Kidney (tissue), 14 donors: ENCODE results near the gene ATF7. TPM values are rescaled to one million over a fixed set of nuclear protein-coding genes. Genes with fewer than 3 reads are reported as not detected.
"Not testable (repeated sequence)": the region's sequence is repeated elsewhere in the genome, so short reads cannot be mapped to it uniquely, and the experiment has no call there.

ENCODE experiments used
- DNase-seq, 5 donors: peaks; one replicate each; pipeline ENCODE4 v3.0.0-alpha.2; 2013 to 2020
- FAIRE-seq: peaks from 2 replicates; lab custom pipeline; 2012; peaks lifted over from hg19 to GRCh38; lab: Jason Lieb, UNC
- H3K27ac ChIP-seq, 2 donors: one replicate each; pipeline ENCODE4 v1.7.0; 2013; ENCODE audit warnings: low read depth in 2 of 2, low read length in 2 of 2, inconsistent platforms in 1 of 2
- H3K27me3 ChIP-seq: one replicate; pipeline ENCODE4 v1.7.1; 2013; ENCODE audit warnings: low read length, inconsistent platforms; ENCODE audit not compliant: control insufficient read depth, insufficient read depth
- H3K36me3 ChIP-seq, 3 donors: one replicate each; pipeline versions ENCODE4 v1.7.0 to v1.7.1; 2013; ENCODE audit warnings: low read length in 3 of 3, control low read depth in 1 of 3, inconsistent platforms in 1 of 3; ENCODE audit not compliant: insufficient read depth in 3 of 3, control insufficient read depth in 2 of 3
- H3K4me1 ChIP-seq, 3 donors: one replicate each; pipeline versions ENCODE4 v1.7.0 to v1.7.1; 2013; ENCODE audit warnings: low read length in 3 of 3, inconsistent platforms in 1 of 3, low read depth in 1 of 3; ENCODE audit not compliant: control insufficient read depth in 2 of 3, insufficient read depth in 2 of 3
- H3K4me3 ChIP-seq, 3 donors: one replicate each; pipeline versions ENCODE4 v1.7.0 to v1.8.1; 2013; ENCODE audit warnings: low read length in 3 of 3, control low read depth in 1 of 3, inconsistent platforms in 1 of 3
- H3K9ac ChIP-seq, 3 donors: one replicate each; pipeline versions ENCODE4 v1.7.0 to v1.7.1; 2013; ENCODE audit warnings: low read length in 3 of 3, control low read depth in 1 of 3, inconsistent platforms in 1 of 3
- H3K9me3 ChIP-seq, 3 donors: one replicate each; pipeline versions ENCODE4 v1.7.0 to v1.7.1; 2013; ENCODE audit warnings: low read length in 3 of 3, control low read depth in 1 of 3, inconsistent platforms in 1 of 3; ENCODE audit not compliant: control insufficient read depth in 2 of 3, insufficient read depth in 1 of 3
- CTCF ChIP-seq: IDR thresholded peaks from 3 replicates; pipeline ENCODE4 v1.5.1; 2012; ENCODE audit warnings: mild to moderate bottlenecking, moderate library complexity, borderline replicate concordance; ENCODE audit not compliant: insufficient read depth; ENCODE audit errors: extremely low read depth
- intact Hi-C: fragments of 100-400 bp; cut with DNase I; formaldehyde crosslinking; loops from one replicate; pipeline ENCODE4 v1.11.1; 2022
- polyA plus RNA-seq: library from polyadenylated mRNA; stranded (reverse); fragments of 350-450 nt; fragmentation: Illumina TruSeq; extraction: RNeasy Lipid Tissue Mini Kit (QIAGEN cat#74804); gene quantifications from one replicate; pipeline ENCODE4 v1.2.3, GENCODE V29; 2014; ENCODE audit warnings: low read depth, low replicate concordance; ENCODE audit not compliant: insufficient read depth
- total RNA-seq: library from RNA; stranded (reverse); fragmentation: NEBNext Ultra II Directional; extraction: Animal tissue kit (Norgen Biotek cat#: 25700); gene quantifications from one replicate; pipeline ENCODE4 v1.2.1, GENCODE V29; 2021
- donor health status: control.
- donor health status: control.
- donor health status: control.
- donor health status: control.
- donor health status: control.
- donor health status: DM: yes; HTN: yes; CAD: no.
- donor health status: Normal renal cell carcinoma (clear cell type).

ATF7 gene
- total and polyA plus RNA-seq, 2 donors from 2014 or later, result 16.2 to 54.7 TPM

- FAIRE-seq, result no peak
These were observed 30.9 kb upstream of the ATF7 start for GRCh38 chr12:53657041-53657440.

GRCh38 chr12:53653595-53653994 lies 27.4 kb upstream of the ATF7 start:
- Histone ChIP-seq H3K4me1 (peaks cover 0 to 4% (median 4%) of the 10 kb centered on the region in 3 donors), H3K9me3 (no peaks in the 10 kb centered on the region), H3K9ac (no peak overlapping the region), H3K27ac (no peak overlapping the region), H3K4me3 (no peak overlapping the region), H3K27me3 (no peaks in the 10 kb centered on the region), H3K36me3 (no peaks in the 10 kb centered on the region)
- no peak for TF ChIP-seq CTCF
- intact Hi-C loops, result no loop called here
- DNase-seq (no peak), FAIRE-seq (no peak)

More at GRCh38 chr12:53657041-53657440, 30.9 kb upstream of the ATF7 start:
- DNase-seq, result no peak
- intact Hi-C loops, result no loop called here
- no peaks in the 10 kb centered on the region for H3K27me3 ChIP-seq
- no peaks in the 10 kb centered on the region for H3K9me3 ChIP-seq
- H3K4me3 ChIP-seq, result no peak overlapping the region
- H3K36me3 ChIP-seq, result no peaks in the 10 kb centered on the region
- TF ChIP-seq CTCF, result no peak
- H3K4me1 ChIP-seq, result peaks cover 0 to 20% (median 17%) of the 10 kb centered on the region in 3 donors
- no peak overlapping the region for H3K9ac ChIP-seq
- H3K27ac ChIP-seq, result no peak overlapping the region

- Histone ChIP-seq H3K9me3 (no peaks in the 10 kb centered on the region), H3K27me3 (no peaks in the 10 kb centered on the region), H3K9ac (no peak overlapping the region), H3K27ac (no peak overlapping the region), H3K36me3 (no peaks in the 10 kb centered on the region), H3K4me3 (no peak overlapping the region), H3K4me1 (no peaks in the 10 kb centered on the region)
- FAIRE-seq, result no peak
- DNase-seq, result no peak
- intact Hi-C loops, result no loop called here
- no peak for TF ChIP-seq CTCF
These were observed 26.2 kb upstream of the ATF7 start for GRCh38 chr12:53652366-53652765.

GRCh38 chr12:53651737-53652136 lies 25.6 kb upstream of the ATF7 start:
- Histone ChIP-seq H3K27me3 (no peaks in the 10 kb centered on the region), H3K27ac (no peak overlapping the region), H3K4me1 (no peaks in the 10 kb centered on the region), H3K9me3 (no peaks in the 10 kb centered on the region), H3K36me3 (no peaks in the 10 kb centered on the region), H3K9ac (no peak overlapping the region), H3K4me3 (no peak overlapping the region)
- FAIRE-seq (no peak), DNase-seq (no peak)
- TF ChIP-seq CTCF, result no peak
- intact Hi-C loops, result no loop called here

GRCh38 chr12:53646300-53646699 lies 20.1 kb upstream of the ATF7 start:
- H3K36me3 ChIP-seq, FAIRE-seq, intact Hi-C loops, H3K9ac ChIP-seq, H3K9me3 ChIP-seq, H3K27ac ChIP-seq, H3K27me3 ChIP-seq, H3K4me1 ChIP-seq, DNase-seq, H3K4me3 ChIP-seq: not testable (repeated sequence)
